HepG2 (cell line): ENCODE data around the gene TH. TPM values are rescaled to one million over a fixed set of nuclear protein-coding genes. Genes with fewer than 3 reads are reported as not detected.
A peak's percentile ranks its signal among the peaks of the same experiment; 100 is the strongest.

Experiments used
- ARID4A ChIP-seq: sonication (generic); formaldehyde crosslinking; IDR thresholded peaks from 2 replicates; pipeline ENCODE4 v1.5.0; 2020; ENCODE audit warnings: mild to moderate bottlenecking, missing genetic modification reagents, borderline replicate concordance
- ATF6 ChIP-seq: sonication (generic); formaldehyde crosslinking; conservative IDR thresholded peaks from 2 replicates; pipeline ENCODE4 v1.4.0; 2020; ENCODE audit warnings: missing genetic modification reagents
- CENPBD1 ChIP-seq: sonication (generic); formaldehyde crosslinking; IDR thresholded peaks from 2 replicates; pipeline ENCODE4 v1.8.0; 2022; ENCODE audit warnings: missing genetic modification reagents, low read depth, mild to moderate bottlenecking, borderline replicate concordance
- HOMEZ ChIP-seq: IDR thresholded peaks from 2 replicates; pipeline ENCODE4 v1.6.1; 2016; ENCODE audit warnings: low read depth
- IKZF5 ChIP-seq: IDR thresholded peaks from 2 replicates; pipeline ENCODE4 v1.6.1; 2018; ENCODE audit warnings: missing genetic modification reagents, mild to moderate bottlenecking, missing compliant biosample characterization
- MATR3 ChIP-seq: sonication (generic); formaldehyde crosslinking; IDR thresholded peaks from 2 replicates; pipeline ENCODE4 v1.4.0; 2020; ENCODE audit warnings: missing genetic modification reagents
- PRDM10 ChIP-seq: sonication (generic); formaldehyde crosslinking; IDR thresholded peaks from 2 replicates; pipeline ENCODE4 v1.4.0; 2020; ENCODE audit warnings: low read depth, missing genetic modification reagents
- TCF7L2 ChIP-seq: IDR thresholded peaks from 2 replicates; pipeline ENCODE4 v1.6.1; 2011; ENCODE audit warnings: mild to moderate bottlenecking, low read depth, low read length, moderate library complexity
- ZGPAT ChIP-seq: IDR thresholded peaks from 2 replicates; pipeline ENCODE4 v1.6.1; 2016; ENCODE audit warnings: mild to moderate bottlenecking
- ZNF432 ChIP-seq: sonication (generic); formaldehyde crosslinking; IDR thresholded peaks from 2 replicates; pipeline ENCODE4 v1.5.0; 2020; ENCODE audit warnings: missing genetic modification reagents, mild to moderate bottlenecking, borderline replicate concordance
- ZNF703 ChIP-seq: sonication (generic); formaldehyde crosslinking; IDR thresholded peaks from 2 replicates; pipeline ENCODE4 v1.5.1; 2020; ENCODE audit warnings: missing genetic modification reagents, mild to moderate bottlenecking, moderate library complexity, borderline replicate concordance
- polyA plus RNA-seq, 8 experiments: library from polyadenylated mRNA; depleted of rRNA in 3 of 8; stranded (reverse) in 7 of 8; unstranded in 1 of 8; fragments of >200 nt; fragmentation: Illumina TruSeq in 4 of 8; extraction: Trizol in 4 of 8; gene quantifications; 2 replicates each; pipeline versions ENCODE4 v1.2.1 to v1.2.3, GENCODE V29; 2011 to 2016; ENCODE audit warnings: low read depth in 4 of 8, missing spikeins in 1 of 8, mixed read lengths in 1 of 8; ENCODE audit not compliant: insufficient read depth in 1 of 8
- total RNA-seq, 5 experiments: library from RNA; depleted of rRNA; stranded (reverse); fragments of >200 nt; fragmentation: Illumina TruSeq; extraction: Trizol; gene quantifications; 2 replicates each; pipeline ENCODE4 v1.2.3, GENCODE V29; 2016; ENCODE audit warnings: low read depth in 1 of 5

The TH gene
- total and polyA plus RNA-seq, 2 of the 13 experiments (the other 11 are each of a cell fraction or from before 2014, with no cell fraction given): 0.36 TPM; not detected in 1

- TF ChIP-seq ATF6 (CRISPR knock-in tag) (no peak), ZNF703 (no peak), CENPBD1 (no peak), ZNF432 (CRISPR knock-in tag) (no peak), ZGPAT (CRISPR knock-in tag) (no peak), MATR3 (no peak), HOMEZ (CRISPR knock-in tag) (no peak), PRDM10 (CRISPR knock-in tag) (no peak), TCF7L2 (no peak), IKZF5 (CRISPR knock-in tag) (0 out of 2 replicates have a peak, but pooled peaks have one; percentile 11), ARID4A (no peak)
Measured at GRCh38 chr11:2127482-2128129, 44.0 kb downstream of the TH start (continued).
